GM21529 (cell line): Measurements from ENCODE around the gene FBXL13.
"Not testable (repeated sequence)": the region's sequence is repeated elsewhere in the genome, so short reads cannot be mapped to it uniquely, and the experiment has no call there.

Experiments used
- ATAC-seq: cut with Tn5 transposase; IDR thresholded peaks from one replicate; pipeline ENCODE4 v1.9.1; 2021; ENCODE audit not compliant: unreplicated experiment

The FBXL13 gene

GRCh38 chr7:103080923-103081322, 6.3 kb upstream of the FBXL13 start:
- ATAC-seq, result no peak

- ATAC-seq, result no peak
Observed at GRCh38 chr7:103079836-103080235, 5.2 kb upstream of the FBXL13 start.

- not testable (repeated sequence) for ATAC-seq
Observed at GRCh38 chr7:103078226-103078625, 3.6 kb upstream of the FBXL13 start.

- ATAC-seq, result no peak
Observed at GRCh38 chr7:103077318-103077717, 2.7 kb upstream of the FBXL13 start.

- ATAC-seq, result no peak
Observed at GRCh38 chr7:103076764-103077163, 2.2 kb upstream of the FBXL13 start.

GRCh38 chr7:103075337-103075918, 832 bp upstream of the FBXL13 start:
- ATAC-seq, result peak; percentile 47

GRCh38 chr7:103073989-103074518, 542 bp downstream of the FBXL13 start:
- ATAC-seq, result no peak

- ATAC-seq, result no peak
Observed at GRCh38 chr7:103071000-103071399, 3.6 kb downstream of the FBXL13 start.

GRCh38 chr7:103068414-103069403, 5.9 kb downstream of the FBXL13 start:
- ATAC-seq, result no peak

GRCh38 chr7:103065667-103066066, 8.9 kb downstream of the FBXL13 start:
- no peak for ATAC-seq

GRCh38 chr7:103063895-103064294, 10.7 kb downstream of the FBXL13 start:
- ATAC-seq, result no peak

GRCh38 chr7:103059471-103059870, 15.1 kb downstream of the FBXL13 start:
- no peak for ATAC-seq

GRCh38 chr7:103058122-103058521, 16.5 kb downstream of the FBXL13 start:
- ATAC-seq, result no peak

GRCh38 chr7:103056006-103056405, 18.6 kb downstream of the FBXL13 start:
- ATAC-seq, result not testable (repeated sequence)

GRCh38 chr7:103051519-103051918, 23.1 kb downstream of the FBXL13 start:
- ATAC-seq, result no peak

GRCh38 chr7:103048833-103049232, 25.8 kb downstream of the FBXL13 start:
- ATAC-seq, result no peak

GRCh38 chr7:103041815-103042214, 32.8 kb downstream of the FBXL13 start:
- ATAC-seq, result not testable (repeated sequence)

- ATAC-seq, result not testable (repeated sequence)
Observed at GRCh38 chr7:103037823-103038739, 36.5 kb downstream of the FBXL13 start.

GRCh38 chr7:103037476-103037822, 37.1 kb downstream of the FBXL13 start:
- no peak for ATAC-seq

GRCh38 chr7:103034318-103034717, 40.3 kb downstream of the FBXL13 start:
- not testable (repeated sequence) for ATAC-seq

GRCh38 chr7:103031781-103032180, 42.8 kb downstream of the FBXL13 start:
- no peak for ATAC-seq
